ENCODE data around the gene CACHD1. TPM values are rescaled to one million over a fixed set of nuclear protein-coding genes. Genes with fewer than 3 reads are reported as not detected.

The CACHD1 gene
- total and polyA plus RNA-seq, 2 of the 8 experiments (the other 6 are each of a cell fraction or from before 2014, with no cell fraction given): 22.2 to 42.5 TPM

GRCh38 chr1:64482720-64483119 is 12.8 kb downstream of the CACHD1 start:
- H3K27ac ChIP-seq (ENCODE audit: low read depth, low read length): no peak overlapping the region
- H3K79me2 ChIP-seq (ENCODE audit: control insufficient read depth in 1 of 2, insufficient read depth in 2 of 2, low read length in 2 of 2): peaks cover 42 to 100% of the 10 kb centered on the region in 2 experiments

More at GRCh38 chr1:64482720-64483119, 12.8 kb downstream of the CACHD1 start:
- peaks cover 6 to 28% of the 10 kb centered on the region in 2 experiments for H4K20me1 ChIP-seq (replicated peaks in 1 of 2; ENCODE audit: control insufficient read depth in 1 of 2, insufficient read depth in 2 of 2, low read length in 2 of 2)
- no peak overlapping the region for H3K18ac ChIP-seq (ENCODE audit: extremely low read depth, low read length)
- FAIRE-seq: no peak
- no peak overlapping the region for H3K23ac ChIP-seq (ENCODE audit: insufficient read length)
- no peak overlapping the region for H4K91ac ChIP-seq (replicated peaks; ENCODE audit: insufficient read length, low read length)
- H3K9me3 ChIP-seq (ENCODE audit: insufficient read depth in 2 of 2, low read depth in 1 of 2, low read length in 1 of 2): no peaks in the 10 kb centered on the region
- H3K36me3 ChIP-seq (ENCODE audit: control insufficient read depth in 2 of 4, insufficient read depth in 4 of 4, low read length in 3 of 4): no peaks in the 10 kb centered on the region
- no peak overlapping the region for H2BK120ac ChIP-seq (replicated peaks; ENCODE audit: low read depth, low read length)
- no peak overlapping the region for H3K4ac ChIP-seq (replicated peaks; ENCODE audit: insufficient read length, low read depth, low read length)
- peaks cover 12% of the 10 kb centered on the region; the same call in 1 of the 2 replicates for H3K79me1 ChIP-seq (ENCODE audit: low read depth, low read length)
- ChIA-PET POLR2A (ENCODE audit: partially characterized antibody) (interaction anchor here (1.6 to 1.9 kb wide), 2 partner anchors 10 to 14 kb away, joined by 4 to 6 read pairs; no protein-coding TSS in a partner anchor), CTCF (ENCODE audit: partially characterized antibody) (interaction anchor here (0.6 kb wide), 1 partner anchor 907 kb away, joined by 4 read pairs; no protein-coding TSS in a partner anchor)
- peaks cover 0 to 1% (median 0%) of the 10 kb centered on the region in 4 experiments; a peak in 1 of 7 replicates for H3K27me3 ChIP-seq (replicated peaks in 1 of 4; ENCODE audit: control insufficient read depth in 3 of 4, extremely low read depth in 1 of 4, insufficient read depth in 3 of 4, low read length in 3 of 4)
- DNase-seq (ENCODE audit: low read depth in 1 of 2, low spot score in 2 of 2): no peak
- no peak overlapping the region for H2BK12ac ChIP-seq (ENCODE audit: low read depth, low read length)
- H3K4me3 ChIP-seq (ENCODE audit: extremely low read depth in 1 of 4, insufficient read depth in 2 of 4, low read depth in 3 of 4, low read length in 4 of 4): no peak overlapping the region
- peaks cover 6 to 21% (median 16%) of the 10 kb centered on the region in 4 experiments for H3K4me1 ChIP-seq (replicated peaks in 1 of 4; ENCODE audit: control insufficient read depth in 3 of 4, insufficient read depth in 4 of 4, low read length in 3 of 4)
- WGBS, 2 experiments (ENCODE audit: extremely low coverage in 1 of 2, insufficient coverage in 1 of 2, insufficient read length in 1 of 2, insufficient replicate concordance in 2 of 2, low coverage in 1 of 2, low lambda C conversion rate in 2 of 2, missing lambda C conversion rate in 1 of 2): 89% methylated on average over 1 of the region's 1 CpG; no CpG with 5 or more reads in 1 of the 2 experiments
- no peak overlapping the region for H4K8ac ChIP-seq (ENCODE audit: extremely low read depth, insufficient read depth, low read length)
- no peak overlapping the region for H2AK5ac ChIP-seq (ENCODE audit: low read depth, low read length)
- no peaks in the 10 kb centered on the region; the same call in 1 of the 2 replicates for H3K23me2 ChIP-seq (ENCODE audit: low read depth, low read length)
- no peak overlapping the region for H4K5ac ChIP-seq (ENCODE audit: insufficient read length, low read depth, low read length)
- no peak overlapping the region for H3K4me2 ChIP-seq (ENCODE audit: insufficient read depth in 1 of 2, low read depth in 2 of 2, low read length in 2 of 2)
- H2BK15ac ChIP-seq (ENCODE audit: low read length): no peak overlapping the region
- no peak overlapping the region for H3K9ac ChIP-seq (replicated peaks in 1 of 4; ENCODE audit: extremely low read depth in 1 of 4, low read depth in 3 of 4, low read length in 3 of 4)
- H2BK5ac ChIP-seq (ENCODE audit: low read depth, low read length): no peak overlapping the region
- H3K56ac ChIP-seq (replicated peaks; ENCODE audit: insufficient read length, low read depth, low read length): no peak overlapping the region
- H2AFZ ChIP-seq (ENCODE audit: low read length): no peak overlapping the region
- H2BK20ac ChIP-seq (ENCODE audit: low read length): no peak overlapping the region
- TF ChIP-seq RFX5 (IDR thresholded peaks at IDR 0.05; ENCODE audit: borderline replicate concordance, low read depth, low read length) (no peak), SAP30 (IDR thresholded peaks at IDR 0.05; ENCODE audit: insufficient read depth, insufficient replicate concordance, low read length) (no peak), BRCA1 (IDR thresholded peaks at IDR 0.05; ENCODE audit: low read depth, low read length) (no peak), CEBPB (IDR thresholded peaks at IDR 0.05; ENCODE audit: low read depth, low read length) (no peak), SIX5 (IDR thresholded peaks at IDR 0.05; ENCODE audit: low read depth, low read length) (no peak), TCF12 (IDR thresholded peaks at IDR 0.05; ENCODE audit: low read depth, low read length) (no peak), CBX5 (IDR thresholded peaks at IDR 0.05; ENCODE audit: low read depth, low read length) (no peak), E2F6 (IDR thresholded peaks at IDR 0.05) (no peak)
- H3K14ac ChIP-seq (ENCODE audit: insufficient read length): no peak overlapping the region

All from H1 (cell line).